K562 (cell line): ENCODE results near the gene RERG. TPM values are rescaled to one million over a fixed set of nuclear protein-coding genes. Genes with fewer than 3 reads are reported as not detected.

Source experiments
- ATAC-seq: fragments of 200-7000 bp; cut with Tn5 transposase; 3 replicates; pipeline ENCODE4 v1.9.1; 2020; ENCODE audit warnings: moderate library complexity
- BruUV-seq: library from RNA; stranded (reverse); fragments of 400-500 nt; replicated peaks from 2 replicates; lab custom pipeline; 2021; lab: Mats Ljungman, UMichigan
- CTCF ChIA-PET: fragments of 300-600 bp; formaldehyde crosslinking; extraction: SDS; loops from one replicate; lab custom pipeline; 2021; ENCODE audit warnings: low intra/inter-chr PET ratio; lab: Yijun Ruan, JAX
- POLR2A ChIA-PET: fragments of 300-600, 350-650 bp; sonication (Branson Sonifier 250); formaldehyde crosslinking; extraction: SDS; loops from one replicate; lab custom pipeline; 2021; ENCODE audit warnings: antibody characterized with exemption, inconsistent platforms; lab: Yijun Ruan, JAX
- DNase-seq, 4 experiments: peaks; one replicate each; pipeline versions ENCODE4 v3.0.0 to v3.0.0-alpha.2; 2011 to 2018; ENCODE audit warnings: low spot score in 3 of 4, mixed read lengths in 3 of 4; ENCODE audit errors: extremely low read depth in 1 of 4
- FAIRE-seq: peaks from 2 replicates; lab custom pipeline; 2011; peaks lifted over from hg19 to GRCh38; lab: Jason Lieb, UNC
- H2AFZ ChIP-seq: 2 replicates; pipeline ENCODE4 v1.6.0; 2011; ENCODE audit warnings: low read depth, low read length, control low read depth, inconsistent platforms
- H3K27ac ChIP-seq: fragments of 200-600 bp; 3 replicates; pipeline ENCODE4 v1.8.0; 2011; ENCODE audit warnings: low read depth, mild to moderate bottlenecking, control low read depth, inconsistent platforms, low read length, moderate library complexity, mixed read lengths; ENCODE audit errors: extremely low read depth
- H3K27me3 ChIP-seq, 2 experiments: fragments of 300-600 bp in 1 of 2; 2 replicates in 1 of 2; 3 replicates in 1 of 2; pipeline versions ENCODE4 v1.6.0 to v1.8.0; 2011; ENCODE audit warnings: inconsistent platforms in 2 of 2, low read length in 2 of 2, mild to moderate bottlenecking in 1 of 2, mixed read lengths in 1 of 2, moderate library complexity in 1 of 2; ENCODE audit not compliant: control insufficient read depth in 2 of 2, insufficient read depth in 2 of 2
- H3K36me3 ChIP-seq: fragments of 300-600 bp; 3 replicates; pipeline ENCODE4 v1.8.0; 2011; ENCODE audit warnings: mild to moderate bottlenecking, low read length, inconsistent platforms; ENCODE audit not compliant: control insufficient read depth, insufficient read depth
- H3K4me1 ChIP-seq, 2 experiments: fragments of 200-600 bp in 1 of 2; replicated peaks in 1 of 2; 2 replicates in 1 of 2; 3 replicates in 1 of 2; pipeline versions ENCODE4 v1.5.1 to v1.8.0; 2011; ENCODE audit warnings: inconsistent platforms in 2 of 2, low read length in 2 of 2, mild to moderate bottlenecking in 1 of 2, mixed read lengths in 1 of 2, moderate library complexity in 1 of 2; ENCODE audit not compliant: control insufficient read depth in 2 of 2, insufficient read depth in 2 of 2
- H3K4me2 ChIP-seq: 2 replicates; pipeline ENCODE4 v1.6.1; 2011; ENCODE audit warnings: low read length, control low read depth, inconsistent platforms, mixed read lengths; ENCODE audit not compliant: insufficient read depth
- H3K4me3 ChIP-seq: fragments of 200-600 bp; sonication (generic), shearing (Covaris generic); 2 replicates; pipeline ENCODE4 v1.5.1; 2016; ENCODE audit warnings: control low read depth, inconsistent platforms
- H3K79me2 ChIP-seq: fragments of 200-600 bp; 3 replicates; pipeline ENCODE4 v1.8.0; 2011; ENCODE audit warnings: low read length, inconsistent platforms; ENCODE audit not compliant: control insufficient read depth, insufficient read depth
- H3K9ac ChIP-seq, 2 experiments: 2 replicates each; pipeline versions ENCODE4 v1.6.0 to v1.6.1; 2011; ENCODE audit warnings: low read depth in 2 of 2, low read length in 2 of 2, control low read depth in 1 of 2, inconsistent platforms in 1 of 2, mild to moderate bottlenecking in 1 of 2, mixed read lengths in 1 of 2; ENCODE audit not compliant: insufficient read depth in 1 of 2
- H3K9me1 ChIP-seq: one replicate; pipeline ENCODE4 v1.6.0; 2011; ENCODE audit warnings: inconsistent platforms, mild to moderate bottlenecking, low read length, moderate library complexity; ENCODE audit not compliant: control insufficient read depth, insufficient read depth
- H3K9me3 ChIP-seq: replicated peaks from 2 replicates; pipeline ENCODE4 v1.5.1; 2011; ENCODE audit warnings: low read depth, low read length, inconsistent platforms; ENCODE audit not compliant: control insufficient read depth, insufficient read depth
- H4K20me1 ChIP-seq: replicated peaks from 2 replicates; pipeline ENCODE4 v1.6.1; 2011; ENCODE audit warnings: low read length, inconsistent platforms, mixed read lengths; ENCODE audit not compliant: control insufficient read depth, insufficient read depth
- CAMTA2 ChIP-seq: fragments of 250-450 bp; sonication (Bioruptor Pico); conservative IDR thresholded peaks from 2 replicates; pipeline ENCODE4 v1.5.1; 2022
- HNRNPUL1 ChIP-seq: fragments of 200-400 bp; formaldehyde crosslinking; IDR thresholded peaks from 2 replicates; pipeline ENCODE4 v1.6.1; 2017; ENCODE audit warnings: low read length
- KAT7 ChIP-seq: sonication (generic); formaldehyde crosslinking; IDR thresholded peaks from 2 replicates; pipeline ENCODE4 v1.8.0; 2022; ENCODE audit warnings: missing genetic modification reagents, mild to moderate bottlenecking, borderline replicate concordance
- U2AF1 ChIP-seq: fragments of 200-400 bp; formaldehyde crosslinking; optimal IDR thresholded peaks from 2 replicates; pipeline ENCODE3; 2017; ENCODE audit warnings: mild to moderate bottlenecking, low read depth, low read length, moderate library complexity
- ZBTB26 ChIP-seq: fragments of 450-650 bp; formaldehyde crosslinking; IDR thresholded peaks from 2 replicates; pipeline ENCODE4 v1.4.0; 2022; ENCODE audit warnings: missing genetic modification characterization
- ZBTB7A ChIP-seq: IDR thresholded peaks from 2 replicates; pipeline ENCODE4 v1.6.1; 2011; ENCODE audit warnings: low read depth, mild to moderate bottlenecking, low read length, moderate library complexity, borderline replicate concordance; ENCODE audit not compliant: control insufficient read depth
- ZNF57 ChIP-seq: fragments of 450-650 bp; formaldehyde crosslinking; IDR thresholded peaks from 2 replicates; pipeline ENCODE4 v1.4.0; 2020; ENCODE audit warnings: mild to moderate bottlenecking, moderate library complexity
- ZNF707 ChIP-seq: fragments of 250-450 bp; sonication (Bioruptor Pico); conservative IDR thresholded peaks from 2 replicates; pipeline ENCODE4 v1.8.0; 2022; ENCODE audit warnings: inconsistent platforms, mild to moderate bottlenecking, moderate library complexity
- WGBS: fragments of 100-300 bp; shearing (Covaris generic); methylation state at CpG from one replicate; pipeline ENCODE4 v1.1.6; 2016; ENCODE audit warnings: low coverage, mixed read lengths; ENCODE audit not compliant: insufficient coverage; ENCODE audit errors: missing lambda C conversion rate; 5-methylcytosine and 5-hydroxymethylcytosine counted together
- in situ Hi-C: fragments of 300-500 bp; cut with MboI; formaldehyde crosslinking; loops from 4 replicates; pipeline ENCODE4 v1.15.0; 2018; ENCODE audit warnings: inconsistent platforms, mixed read lengths
- intact Hi-C: fragments of 100-400 bp; cut with micrococcal nuclease; formaldehyde crosslinking; loops from 2 replicates; pipeline ENCODE4 v1.14.2; 2022
- polyA plus RNA-seq, 8 experiments: library from polyadenylated mRNA; depleted of rRNA in 4 of 8; stranded (reverse) in 5 of 8; unstranded in 3 of 8; fragments of >200 nt; fragmentation: Nextera tagmentation in 2 of 8; fragmentation: Illumina TruSeq in 1 of 8; extraction: Ambion mirVana in 2 of 8; extraction: Trizol in 1 of 8; gene quantifications; 2 replicates each; pipeline versions ENCODE4 v1.2.1 to v1.2.3, GENCODE V29; 2011 to 2014; ENCODE audit warnings: inconsistent platforms in 1 of 8, missing spikeins in 1 of 8
- total RNA-seq, 7 experiments: library from RNA; depleted of rRNA in 6 of 7; stranded (reverse); fragments of >200 nt in 6 of 7; fragmentation: Illumina TruSeq in 2 of 7; extraction: Trizol in 2 of 7; gene quantifications; 2 replicates each; pipeline versions ENCODE4 v1.2.1 to v1.2.3, GENCODE V29; 2011 to 2021; ENCODE audit warnings: low replicate concordance in 1 of 7
- TF ChIP-seq, protein P1 (sequence below): sonication (generic); formaldehyde crosslinking; IDR thresholded peaks from 2 replicates; pipeline ENCODE4 v1.8.0; 2023; ENCODE audit warnings: mild to moderate bottlenecking, missing genetic modification reagents

Gene RERG
- total and polyA plus RNA-seq, 9 of the 15 experiments (the other 6 are each of a cell fraction or from before 2014, with no cell fraction given), result 2.2 to 7.3 (median 3.0) TPM

DNA sequence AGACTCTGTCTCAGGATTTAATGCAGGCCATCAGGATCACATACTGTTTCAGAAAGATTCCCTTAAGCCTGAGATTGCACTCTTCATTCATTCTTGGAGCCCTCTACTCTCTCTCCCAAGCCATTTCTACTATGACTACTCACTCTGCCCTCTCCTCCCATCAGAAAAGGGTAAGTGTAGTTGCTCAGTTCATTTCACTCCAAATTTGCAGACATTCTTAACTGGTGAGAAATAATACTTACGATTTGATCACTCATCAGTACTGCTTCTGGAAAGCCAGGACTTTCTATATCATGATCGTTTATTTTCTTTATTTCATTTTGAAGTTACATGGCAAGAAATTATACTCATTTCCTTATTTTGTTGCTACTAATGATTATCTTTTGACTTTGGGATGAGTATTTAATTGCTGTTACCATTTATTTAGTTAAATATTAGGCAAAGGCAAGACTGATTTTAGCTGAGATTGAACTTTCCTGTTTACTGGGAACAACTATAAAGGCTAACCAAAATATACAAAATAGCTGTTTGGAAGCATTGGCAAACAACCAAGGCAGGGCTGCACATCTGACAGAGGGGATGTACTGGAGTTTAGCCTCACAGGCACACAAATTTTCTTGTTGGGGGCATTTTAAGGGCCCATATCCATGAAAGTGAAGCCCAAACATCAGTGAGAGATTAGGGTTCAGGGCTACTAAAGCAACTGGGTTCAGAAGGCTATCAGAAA lies 4.1 kb upstream of the RERG start:
- POLR2A ChIA-PET, result no interaction called here
- WGBS, result 0% methylated on average over 2 of the region's 2 CpGs
- in situ Hi-C loops, result no loop called here
- Histone ChIP-seq H3K9me3 (no peaks in the 10 kb centered on the region), H3K4me2 (no peak overlapping the region), H2AFZ (no peak overlapping the region), H4K20me1 (no peaks in the 10 kb centered on the region), H3K79me2 (no peaks in the 10 kb centered on the region)
- ATAC-seq (no peak), FAIRE-seq (no peak)
- no peak for TF ChIP-seq U2AF1
- TF ChIP-seq ZBTB26 (CRISPR knock-in tag), result no peak
- TF ChIP-seq ZNF57 (CRISPR knock-in tag), result no peak
- no peak for TF ChIP-seq ZBTB7A
- TF ChIP-seq HNRNPUL1, result no peak
- TF ChIP-seq, protein P1, sequence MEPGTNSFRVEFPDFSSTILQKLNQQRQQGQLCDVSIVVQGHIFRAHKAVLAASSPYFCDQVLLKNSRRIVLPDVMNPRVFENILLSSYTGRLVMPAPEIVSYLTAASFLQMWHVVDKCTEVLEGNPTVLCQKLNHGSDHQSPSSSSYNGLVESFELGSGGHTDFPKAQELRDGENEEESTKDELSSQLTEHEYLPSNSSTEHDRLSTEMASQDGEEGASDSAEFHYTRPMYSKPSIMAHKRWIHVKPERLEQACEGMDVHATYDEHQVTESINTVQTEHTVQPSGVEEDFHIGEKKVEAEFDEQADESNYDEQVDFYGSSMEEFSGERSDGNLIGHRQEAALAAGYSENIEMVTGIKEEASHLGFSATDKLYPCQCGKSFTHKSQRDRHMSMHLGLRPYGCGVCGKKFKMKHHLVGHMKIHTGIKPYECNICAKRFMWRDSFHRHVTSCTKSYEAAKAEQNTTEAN (CRISPR knock-in tag), result no peak
- no peak for TF ChIP-seq KAT7 (CRISPR knock-in tag)
- no peak for TF ChIP-seq CAMTA2 (CRISPR knock-in tag)
- TF ChIP-seq ZNF707 (CRISPR knock-in tag), result no peak
- TF ChIP-seq, all 486 proteins: peak for 0
- H3K4me1 ChIP-seq, result peaks cover 0 to 3% of the 10 kb centered on the region in 2 experiments; a peak in 1 of 5 replicates
- no peaks in the 10 kb centered on the region for H3K36me3 ChIP-seq
- H3K9me1 ChIP-seq, result no peaks in the 10 kb centered on the region
- H3K9ac ChIP-seq, result no peak overlapping the region
- no peak overlapping the region for H3K27ac ChIP-seq
- DNase-seq, result no peak
- intact Hi-C loops, result no loop called here
- H3K27me3 ChIP-seq, result no peaks in the 10 kb centered on the region
- CTCF ChIA-PET, result no interaction called here
- H3K4me3 ChIP-seq, result no peak overlapping the region
- no TSS peak for BruUV-seq
